HG03066 (cell line): ENCODE measurements around the gene NANOG.
"Not testable (repeated sequence)": the region's sequence is repeated elsewhere in the genome, so short reads cannot be mapped to it uniquely, and the experiment has no call there.

Source experiments
- ATAC-seq: cut with Tn5 transposase; IDR thresholded peaks from one replicate; pipeline ENCODE4 v1.9.1; 2021; ENCODE audit warnings: low read depth; ENCODE audit not compliant: unreplicated experiment

The NANOG gene

DNA sequence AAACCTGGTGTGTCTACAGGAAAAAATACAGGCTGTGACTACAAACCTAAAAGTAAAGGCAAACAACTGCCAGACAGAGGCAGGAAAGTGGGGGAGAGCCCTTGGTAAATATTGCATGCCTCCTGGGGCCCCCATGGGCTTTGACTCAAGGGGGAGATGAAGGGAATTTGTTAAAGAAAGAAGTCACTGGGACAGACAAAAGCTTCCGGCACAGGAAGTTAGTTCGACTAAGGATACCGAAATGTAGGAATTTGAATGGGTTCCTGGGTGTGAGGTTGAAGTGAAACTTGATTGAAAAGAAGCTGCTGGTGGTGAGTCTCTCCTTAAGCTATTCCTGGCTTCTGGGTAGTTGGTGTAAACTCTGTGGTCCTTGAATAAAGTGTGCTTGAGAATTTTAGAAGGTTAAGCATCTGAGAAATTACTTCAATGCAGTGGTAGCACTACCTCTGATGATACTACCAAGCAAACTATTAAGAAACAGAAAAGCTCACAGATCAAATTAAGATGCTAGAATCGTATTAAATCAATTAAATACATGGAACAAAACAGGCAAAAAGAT lies 9.6 kb downstream of the NANOG start:
- ATAC-seq: not testable (repeated sequence)

DNA sequence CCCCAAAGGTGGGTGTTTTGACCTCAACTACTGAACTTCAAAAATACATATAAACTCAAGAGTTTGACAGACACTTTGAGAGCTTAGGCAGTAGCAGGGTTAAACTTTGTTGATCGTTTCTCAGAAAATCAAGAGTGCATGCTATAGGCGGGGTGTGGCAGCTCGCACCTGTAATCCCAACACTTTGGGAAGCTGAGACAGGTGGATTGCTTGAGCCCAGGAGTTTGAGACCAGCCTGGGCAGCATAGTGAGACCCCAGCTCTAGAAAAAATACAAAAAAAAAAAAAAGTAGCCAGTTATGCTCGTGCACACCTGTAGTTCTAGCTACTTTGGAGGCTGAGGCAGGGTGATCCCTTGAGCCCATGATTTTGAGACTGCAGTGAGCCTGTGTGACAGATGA lies 12.3 kb downstream of the NANOG start:
- ATAC-seq: no peak

GRCh38 chr12:7806319-7806718 lies 17.1 kb downstream of the NANOG start:
- ATAC-seq: not testable (repeated sequence)

DNA sequence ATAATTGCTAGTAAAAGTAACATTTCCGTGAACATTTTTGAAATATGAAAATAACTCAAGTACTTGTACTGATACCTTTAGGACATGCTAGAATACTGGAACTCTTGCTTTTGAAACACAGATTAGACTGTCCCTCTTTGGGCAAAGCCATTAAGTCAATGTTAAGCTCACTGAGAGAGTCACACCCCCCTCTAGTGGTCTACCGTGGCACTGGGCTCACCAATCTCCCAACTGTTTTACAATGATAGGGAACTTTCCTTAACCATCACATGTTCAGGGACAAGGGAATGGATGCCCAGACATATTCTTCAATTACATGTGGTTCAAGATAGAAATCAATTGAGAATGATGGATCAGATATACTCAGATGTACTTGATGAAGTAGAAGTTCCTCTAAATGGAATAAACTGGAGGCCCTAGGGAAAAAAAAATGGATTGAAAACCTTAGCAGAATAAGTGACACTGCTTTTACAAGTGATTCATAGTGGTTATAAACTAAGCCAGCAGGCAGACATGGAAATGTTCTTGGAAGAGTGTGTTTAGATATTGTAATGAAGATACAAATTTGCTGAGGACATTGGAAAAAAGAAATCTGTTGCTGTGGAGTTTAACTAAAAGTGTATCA lies 17.8 kb downstream of the NANOG start:
- no peak for ATAC-seq

- not testable (repeated sequence) for ATAC-seq
These were observed 36.6 kb downstream of the NANOG start for GRCh38 chr12:7825754-7826153.

DNA sequence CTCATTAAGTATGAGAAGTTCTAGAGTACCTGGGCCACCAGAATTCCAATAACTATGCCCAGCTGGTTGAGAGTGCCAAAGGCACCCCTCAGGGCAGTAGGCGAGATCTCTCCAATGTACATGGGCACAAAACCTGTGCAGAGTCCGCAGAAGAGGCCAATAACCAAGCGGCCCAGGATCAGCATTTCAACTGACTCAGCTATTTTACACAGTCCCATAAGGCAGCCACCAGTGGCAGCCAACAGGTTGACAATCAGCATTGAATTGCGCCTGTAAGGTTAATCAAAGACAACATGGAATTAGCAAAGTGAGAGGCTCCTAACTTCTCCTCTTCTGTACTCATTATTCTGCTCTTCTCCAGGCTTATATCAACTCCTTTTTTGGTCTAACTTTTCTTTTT lies 40.5 kb downstream of the NANOG start:
- not testable (repeated sequence) for ATAC-seq

DNA sequence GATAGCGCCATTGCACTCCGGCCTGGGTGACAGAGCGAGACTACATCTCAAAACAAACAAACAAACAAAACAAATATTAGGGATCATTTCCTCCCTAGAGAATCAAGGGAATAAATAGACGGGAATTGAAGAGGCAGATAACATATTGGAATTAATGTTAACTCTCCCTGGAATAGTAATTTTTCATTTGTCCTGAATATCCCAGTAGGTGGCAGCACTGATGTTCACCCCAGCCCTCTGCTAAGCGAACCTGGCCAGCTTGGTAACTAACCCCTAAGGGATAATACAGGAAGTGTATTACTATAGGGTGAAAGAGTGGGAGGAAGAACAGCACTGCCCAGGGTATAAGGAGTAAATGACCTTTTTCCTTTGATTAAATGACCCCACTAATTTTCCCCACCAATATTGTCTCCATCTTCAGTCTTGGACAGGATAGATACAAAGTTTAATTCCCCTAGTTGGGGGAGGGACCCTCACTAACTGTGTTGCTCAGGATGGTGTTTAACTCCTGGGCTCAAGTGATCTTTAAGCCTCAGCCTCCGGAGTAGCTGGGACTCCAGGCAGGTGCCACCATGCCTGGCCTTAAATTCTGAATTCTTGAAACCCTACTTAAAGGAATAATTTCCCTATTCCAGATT lies 43.0 kb downstream of the NANOG start:
- no peak for ATAC-seq

GRCh38 chr12:7833201-7833600 lies 44.0 kb downstream of the NANOG start:
- ATAC-seq: not testable (repeated sequence)

DNA sequence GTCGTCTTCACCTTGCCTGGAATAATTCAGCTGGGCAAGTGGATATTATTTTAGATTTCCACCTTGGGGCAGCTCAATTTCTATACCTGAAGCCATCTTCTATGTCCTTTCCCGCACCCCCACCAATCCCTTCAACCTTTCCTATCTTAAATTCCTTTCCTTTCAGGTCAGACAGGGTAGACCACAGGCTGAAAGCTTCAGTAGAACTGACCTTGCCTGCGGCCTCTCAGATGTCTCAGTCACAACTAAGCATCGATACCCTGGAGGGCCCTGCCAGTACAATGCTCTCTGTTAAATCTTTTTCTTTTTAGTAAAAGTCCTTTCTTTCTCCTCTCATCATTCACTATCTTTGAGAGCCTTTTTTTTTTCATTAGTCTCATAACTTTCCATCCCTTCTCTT lies 44.6 kb downstream of the NANOG start:
- no peak for ATAC-seq

- no peak for ATAC-seq
These were observed 45.5 kb downstream of the NANOG start for GRCh38 chr12:7834701-7835100.

DNA sequence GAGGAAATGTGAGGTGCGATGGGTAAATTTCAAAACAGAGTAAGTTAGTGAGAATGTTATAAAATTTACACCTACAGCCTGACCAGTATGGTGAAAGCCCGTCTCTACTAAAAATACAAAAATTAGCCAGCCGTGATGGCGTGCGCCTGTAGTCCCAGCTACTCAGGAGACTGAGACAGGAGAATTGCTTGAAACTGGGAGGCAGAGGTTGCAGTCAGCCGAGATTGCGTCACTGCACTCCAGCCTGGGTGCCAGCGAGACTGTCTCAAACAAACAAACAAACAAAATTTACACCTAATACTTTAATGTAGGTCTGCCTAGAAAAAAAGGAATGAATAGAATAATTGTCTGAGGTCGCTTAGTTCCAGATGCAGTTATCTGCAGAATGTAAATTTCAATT lies 45.9 kb downstream of the NANOG start:
- ATAC-seq: no peak

DNA sequence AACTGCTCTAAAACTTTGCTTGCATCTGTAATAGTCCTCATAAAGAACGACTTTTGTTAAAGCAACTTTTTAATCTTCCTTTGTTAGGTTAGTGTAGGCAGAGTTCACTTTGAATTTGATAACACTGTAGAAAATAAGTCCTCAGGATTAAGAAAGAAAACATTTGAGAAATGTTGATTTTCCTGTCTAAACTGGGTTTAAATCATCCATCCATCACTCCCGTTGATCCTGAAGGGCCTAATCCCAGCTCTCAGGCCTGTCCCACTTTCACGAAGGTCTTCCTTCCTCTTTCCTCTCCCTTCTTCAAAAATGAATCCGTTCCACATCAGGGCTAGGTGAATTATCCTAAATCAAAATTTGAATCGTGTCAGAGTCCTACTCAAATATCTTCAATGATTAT lies 46.6 kb downstream of the NANOG start:
- ATAC-seq: no peak

DNA sequence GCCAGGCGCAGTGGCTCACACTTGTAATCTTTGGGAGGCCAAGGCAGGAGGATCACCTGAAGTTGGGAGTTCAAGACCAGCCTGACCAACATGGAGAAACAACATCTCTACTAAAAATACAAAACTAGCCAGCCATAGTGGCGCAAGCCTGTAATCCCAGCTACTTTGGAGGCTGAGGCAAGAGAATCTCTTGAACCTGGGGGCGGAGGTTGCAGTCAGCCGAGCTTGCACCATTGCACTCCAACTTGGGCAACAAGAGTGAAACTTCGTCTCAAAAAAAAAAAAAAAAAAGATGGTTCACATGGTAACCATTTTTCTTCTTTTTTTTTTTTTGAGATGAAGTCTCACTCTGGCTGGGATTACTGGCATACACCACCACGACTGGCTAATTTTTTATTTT lies 48.2 kb downstream of the NANOG start:
- ATAC-seq: no peak

GRCh38 chr12:7839226-7839625 lies 50.0 kb downstream of the NANOG start:
- ATAC-seq: not testable (repeated sequence)

GRCh38 chr12:7839848-7840247 lies 50.6 kb downstream of the NANOG start:
- ATAC-seq: not testable (repeated sequence)

- not testable (repeated sequence) for ATAC-seq
These were observed 53.2 kb downstream of the NANOG start for GRCh38 chr12:7842444-7842843.

DNA sequence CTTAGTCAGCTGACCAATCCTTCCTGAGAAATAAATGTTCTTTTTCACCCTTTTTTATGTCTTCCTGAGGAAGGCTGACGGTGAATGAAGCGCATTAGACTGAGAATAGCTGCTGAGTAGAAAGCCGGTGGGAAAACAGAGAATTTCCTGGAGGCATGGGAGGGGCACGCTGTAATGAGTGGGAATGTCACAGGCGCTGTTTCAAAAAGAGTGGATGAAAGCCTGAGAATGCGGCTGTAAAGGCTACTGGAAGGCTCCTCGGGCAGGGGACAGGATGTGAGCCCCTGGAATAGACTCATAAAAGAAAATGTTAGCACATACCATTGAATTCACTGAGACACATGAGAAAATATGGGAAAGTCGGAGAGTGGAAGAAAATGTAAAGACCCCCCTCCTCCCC lies 53.9 kb downstream of the NANOG start:
- not testable (repeated sequence) for ATAC-seq

GRCh38 chr12:7843583-7843982 lies 54.4 kb downstream of the NANOG start:
- not testable (repeated sequence) for ATAC-seq

DNA sequence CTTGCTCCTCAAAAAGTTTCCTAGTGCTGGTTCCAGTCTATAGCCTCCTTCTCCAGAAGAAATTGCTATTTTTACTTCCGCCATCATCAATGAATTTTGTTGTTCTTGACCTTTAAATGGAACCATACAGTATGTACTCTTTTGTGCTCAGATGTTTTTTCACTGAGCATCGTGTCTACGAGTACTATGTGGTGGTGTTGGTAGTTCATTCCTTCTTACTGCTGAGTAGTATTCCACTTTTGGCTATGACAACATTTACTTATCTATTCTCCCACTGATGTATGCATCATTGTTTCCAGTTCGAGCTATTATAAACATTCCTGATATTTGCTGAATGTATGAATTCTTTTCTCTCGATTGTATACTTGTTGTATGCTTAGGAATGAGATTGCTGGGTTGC lies 54.9 kb downstream of the NANOG start:
- ATAC-seq: no peak

DNA sequence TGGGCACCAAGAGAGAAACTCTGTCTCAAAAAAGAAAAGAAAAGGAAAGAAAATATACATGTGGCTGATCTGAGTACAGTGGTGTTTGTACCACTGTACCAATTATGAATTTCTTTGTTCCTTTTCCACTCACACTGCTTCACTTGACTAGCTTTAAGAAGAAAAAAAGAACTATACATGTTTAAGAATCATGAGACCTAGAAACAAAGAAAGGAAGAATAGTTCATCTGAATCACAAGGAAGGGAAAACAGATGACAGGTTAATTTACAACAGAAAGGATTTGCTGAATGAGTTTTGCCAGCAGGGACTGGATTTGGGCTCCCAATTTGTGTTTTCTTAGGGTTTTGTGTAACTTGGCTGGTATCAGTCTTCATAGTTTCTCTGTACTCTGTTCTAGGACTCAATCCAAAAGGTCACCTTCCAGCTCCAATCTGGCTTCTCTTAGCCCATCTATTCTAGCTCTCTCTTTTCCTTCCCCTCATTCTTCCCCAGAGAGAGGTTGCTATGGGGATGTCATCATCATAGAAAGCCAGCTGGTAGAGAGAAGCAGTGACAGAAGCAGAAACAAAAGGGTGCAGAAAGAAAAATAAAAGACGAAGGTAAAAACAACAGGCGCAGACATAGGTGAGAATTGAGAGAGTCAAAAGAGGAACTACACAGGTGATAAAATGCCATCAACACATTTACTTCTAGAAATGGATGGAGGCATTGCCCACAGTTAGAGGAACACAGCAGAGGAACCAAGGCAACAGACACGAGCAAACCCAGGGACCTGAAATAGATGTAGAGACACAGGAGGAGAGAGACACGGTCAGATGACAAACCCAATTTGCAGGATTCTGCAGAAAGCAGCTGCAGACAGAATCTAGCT lies 58.3 kb downstream of the NANOG start:
- not testable (repeated sequence) for ATAC-seq

DNA sequence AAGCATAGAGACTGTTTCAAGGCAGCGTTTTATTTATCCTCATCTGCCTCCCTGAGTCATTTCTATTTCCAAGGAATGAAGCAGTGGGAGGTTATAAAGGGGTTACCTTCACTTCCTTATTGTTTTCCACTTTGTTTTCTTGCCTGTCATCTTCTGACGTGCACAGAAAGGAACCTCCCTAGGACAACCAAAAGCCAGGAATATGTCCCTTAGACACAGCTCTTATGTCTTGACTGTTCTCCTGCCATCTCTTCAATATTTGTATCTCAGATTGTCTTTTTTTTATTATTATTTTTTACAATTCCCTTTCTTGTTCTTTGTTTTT lies 58.9 kb downstream of the NANOG start:
- ATAC-seq: not testable (repeated sequence)
